Upper lobe of right lung (tissue), 1 donor: ENCODE measurements around the gene RETREG3. TPM values are rescaled to one million over a fixed set of nuclear protein-coding genes. Genes with fewer than 3 reads are reported as not detected.
"Not testable (repeated sequence)": the region's sequence is repeated elsewhere in the genome, so short reads cannot be mapped to it uniquely, and the experiment has no call there.

Experiments used
- ATAC-seq: fragments of 200-7000 bp; cut with Tn5 transposase; one replicate; pipeline ENCODE4 v1.9.1; 2020; ENCODE audit warnings: mild to moderate bottlenecking, moderate library complexity
- DNase-seq: peaks from one replicate; pipeline ENCODE4 v3.0.0-alpha.2; 2020
- H3K27ac ChIP-seq: fragments of 200-600 bp; one replicate; pipeline ENCODE4 v1.8.0; 2022
- H3K27me3 ChIP-seq: fragments of 200-600 bp; one replicate; pipeline ENCODE4 v1.8.0; 2022; ENCODE audit warnings: mild to moderate bottlenecking
- H3K36me3 ChIP-seq: fragments of 200-600 bp; one replicate; pipeline ENCODE4 v1.8.0; 2022
- H3K4me1 ChIP-seq: fragments of 200-600 bp; one replicate; pipeline ENCODE4 v1.8.0; 2022
- H3K4me3 ChIP-seq: fragments of 200-600 bp; one replicate; pipeline ENCODE4 v1.8.0; 2022; ENCODE audit warnings: mild to moderate bottlenecking
- H3K9me3 ChIP-seq: fragments of 200-600 bp; one replicate; pipeline ENCODE4 v1.8.0; 2022
- intact Hi-C: fragments of 100-400 bp; cut with DNase I; formaldehyde crosslinking; loops from one replicate; pipeline ENCODE4 v1.11.0; 2022
- total RNA-seq: library from RNA; stranded (reverse); fragmentation: NEBNext Ultra II Directional; extraction: Animal tissue kit (Norgen Biotek cat#: 25700); gene quantifications from one replicate; pipeline ENCODE4 v1.2.1, GENCODE V29; 2021
- TF ChIP-seq, protein P1 (sequence below): fragments of 200-600 bp; IDR thresholded peaks from one replicate; pipeline ENCODE4 v1.8.0; 2022; ENCODE audit warnings: antibody characterized with exemption
- donor health status: DM: no; HTN: yes; CAD: no; lungs with severe emphysema.

Gene RETREG3
- total RNA-seq, 1 donor from 2014 or later, result 68.6 TPM

DNA sequence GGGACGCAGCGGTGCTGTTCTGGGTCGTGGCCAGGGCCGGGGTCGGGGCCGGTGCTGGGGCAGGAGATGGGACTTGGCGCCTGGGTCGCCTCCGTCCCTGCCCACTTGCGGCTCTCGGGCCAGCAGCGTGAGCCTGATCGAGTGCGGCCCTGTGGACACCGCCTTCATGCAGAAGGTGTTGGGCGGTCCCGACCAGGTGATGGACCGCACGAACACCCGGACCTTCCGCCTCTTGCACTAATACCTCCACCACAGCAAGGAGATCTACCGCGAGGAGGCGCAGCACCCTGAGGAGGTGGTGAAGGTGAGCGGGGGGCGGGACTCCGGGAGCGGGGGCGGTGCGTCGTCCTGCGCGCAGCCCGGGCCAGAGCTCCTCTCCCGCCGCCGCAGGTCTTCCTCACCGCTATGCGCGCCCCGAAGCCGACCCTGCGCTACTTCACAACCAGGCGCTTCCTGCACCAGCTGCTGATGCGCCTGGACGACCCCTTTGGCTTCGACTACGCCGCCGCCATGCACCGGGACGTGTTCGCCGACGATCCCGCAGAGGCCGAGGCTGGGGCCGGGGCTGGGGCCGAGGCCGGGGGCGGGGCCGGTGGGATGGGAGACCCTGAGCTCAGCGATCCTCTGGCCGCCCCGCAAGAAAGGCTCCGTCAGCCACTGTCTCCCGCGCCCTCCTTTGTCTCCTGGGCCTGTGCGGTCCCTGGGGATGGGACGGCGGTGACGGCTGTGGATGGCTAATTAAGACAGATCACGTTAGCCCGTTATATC lies 60.9 kb downstream of the RETREG3 start:
- no peaks in the 10 kb centered on the region for H3K27me3 ChIP-seq
- ATAC-seq (peak; percentile 92), DNase-seq (peak; percentile 93)
- peak overlapping the region; percentile 36 for H3K4me3 ChIP-seq
- TF ChIP-seq, protein P1, sequence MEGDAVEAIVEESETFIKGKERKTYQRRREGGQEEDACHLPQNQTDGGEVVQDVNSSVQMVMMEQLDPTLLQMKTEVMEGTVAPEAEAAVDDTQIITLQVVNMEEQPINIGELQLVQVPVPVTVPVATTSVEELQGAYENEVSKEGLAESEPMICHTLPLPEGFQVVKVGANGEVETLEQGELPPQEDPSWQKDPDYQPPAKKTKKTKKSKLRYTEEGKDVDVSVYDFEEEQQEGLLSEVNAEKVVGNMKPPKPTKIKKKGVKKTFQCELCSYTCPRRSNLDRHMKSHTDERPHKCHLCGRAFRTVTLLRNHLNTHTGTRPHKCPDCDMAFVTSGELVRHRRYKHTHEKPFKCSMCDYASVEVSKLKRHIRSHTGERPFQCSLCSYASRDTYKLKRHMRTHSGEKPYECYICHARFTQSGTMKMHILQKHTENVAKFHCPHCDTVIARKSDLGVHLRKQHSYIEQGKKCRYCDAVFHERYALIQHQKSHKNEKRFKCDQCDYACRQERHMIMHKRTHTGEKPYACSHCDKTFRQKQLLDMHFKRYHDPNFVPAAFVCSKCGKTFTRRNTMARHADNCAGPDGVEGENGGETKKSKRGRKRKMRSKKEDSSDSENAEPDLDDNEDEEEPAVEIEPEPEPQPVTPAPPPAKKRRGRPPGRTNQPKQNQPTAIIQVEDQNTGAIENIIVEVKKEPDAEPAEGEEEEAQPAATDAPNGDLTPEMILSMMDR, result peak; percentile 42
- H3K9me3 ChIP-seq, result no peaks in the 10 kb centered on the region
- no peak overlapping the region for H3K27ac ChIP-seq
- intact Hi-C loops, result no loop called here
- H3K4me1 ChIP-seq, result peaks cover 6% of the 10 kb centered on the region
- H3K36me3 ChIP-seq, result peaks cover under 1% of the 10 kb centered on the region

DNA sequence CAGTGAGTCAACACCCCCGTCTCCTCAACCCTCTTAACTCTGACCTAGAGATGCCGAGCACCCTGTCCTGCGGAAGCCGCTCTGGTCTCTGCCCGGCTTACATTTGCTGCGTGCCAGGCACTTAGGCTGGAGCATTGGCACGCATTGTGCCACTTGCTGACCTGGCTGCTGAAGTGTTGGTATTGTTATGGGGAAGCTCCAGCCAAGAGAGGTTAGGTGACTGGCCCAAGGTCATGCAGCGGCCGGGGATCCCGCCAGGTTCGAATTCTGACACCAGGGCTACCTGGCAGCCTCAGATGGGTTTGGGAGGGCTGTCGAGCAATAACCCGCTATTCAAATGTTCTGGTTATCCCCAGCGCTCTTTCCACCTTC lies 61.5 kb downstream of the RETREG3 start:
- intact Hi-C loops, result no loop called here
- ATAC-seq, result no peak
- Histone ChIP-seq H3K36me3 (peaks cover 6% of the 10 kb centered on the region), H3K4me3 (peak overlapping the region; percentile 36), H3K4me1 (peaks cover 6% of the 10 kb centered on the region), H3K27ac (no peak overlapping the region), H3K27me3 (no peaks in the 10 kb centered on the region), H3K9me3 (no peaks in the 10 kb centered on the region)
- TF ChIP-seq, protein P1, result no peak
- DNase-seq, result no peak

DNA sequence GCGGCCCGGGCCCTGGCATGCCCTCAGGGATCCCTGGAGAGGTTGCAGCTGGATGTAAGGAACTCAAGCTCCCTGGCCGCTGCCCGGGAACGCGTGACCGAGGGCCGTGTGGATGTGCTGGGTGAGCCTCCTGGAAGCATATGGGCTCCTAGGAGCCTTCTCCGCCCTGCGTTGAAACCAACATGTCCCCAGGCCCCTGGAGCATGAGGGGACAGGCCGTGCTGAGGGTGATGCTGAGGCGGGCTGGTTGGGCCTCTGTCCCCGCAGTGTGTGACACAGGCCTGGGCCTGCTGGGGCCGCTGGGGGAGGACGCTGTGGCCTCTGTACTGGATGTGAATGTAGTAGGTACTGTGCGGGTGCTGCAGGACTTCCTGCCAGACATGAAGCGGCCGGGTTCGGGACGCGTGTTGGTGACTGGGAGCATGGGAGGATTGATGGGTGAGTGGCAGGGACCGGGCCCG lies 62.1 kb downstream of the RETREG3 start:
- peaks cover 6% of the 10 kb centered on the region for H3K4me1 ChIP-seq
- ATAC-seq (no peak), DNase-seq (no peak)
- intact Hi-C loops, result no loop called here
- peaks cover 12% of the 10 kb centered on the region for H3K36me3 ChIP-seq
- TF ChIP-seq, protein P1, result no peak
- no peaks in the 10 kb centered on the region for H3K9me3 ChIP-seq
- no peaks in the 10 kb centered on the region for H3K27me3 ChIP-seq
- no peak overlapping the region for H3K4me3 ChIP-seq
- H3K27ac ChIP-seq, result no peak overlapping the region

DNA sequence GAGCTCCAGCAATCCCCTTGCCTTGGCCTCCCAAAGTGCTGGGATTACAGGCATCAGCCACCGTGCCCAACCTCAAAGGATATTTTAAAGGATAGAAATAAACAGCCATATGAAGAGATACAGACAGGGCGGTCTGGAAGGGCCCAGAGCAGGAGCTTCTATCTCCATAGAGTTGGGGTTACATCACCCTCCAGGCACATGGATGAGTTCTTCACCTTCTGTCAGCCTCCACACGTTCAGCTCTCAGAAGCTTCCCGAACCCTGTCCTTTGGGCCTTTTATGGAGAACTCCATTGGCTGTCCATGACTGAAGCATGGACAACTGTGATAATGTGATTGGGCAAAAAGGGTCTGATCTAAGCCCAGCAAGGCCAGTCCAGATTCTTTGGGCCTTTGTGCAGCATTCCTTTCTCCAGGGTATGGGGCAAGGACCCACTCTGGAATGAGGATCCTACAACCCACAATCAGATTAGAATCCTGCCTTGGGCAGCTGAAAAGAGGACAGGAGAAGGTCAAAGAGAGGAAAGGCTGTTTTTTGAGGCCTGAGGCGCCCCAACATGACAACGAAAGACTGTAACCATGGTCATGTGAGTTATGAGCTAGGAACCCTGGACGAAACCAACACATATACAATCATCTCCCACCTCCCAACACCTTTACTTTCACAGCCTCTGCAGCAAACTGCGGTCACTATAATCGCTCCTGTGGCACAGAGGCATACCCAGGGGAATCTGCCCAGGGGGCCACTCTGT lies 63.2 kb downstream of the RETREG3 start:
- intact Hi-C loops, ATAC-seq: not testable (repeated sequence)

DNA sequence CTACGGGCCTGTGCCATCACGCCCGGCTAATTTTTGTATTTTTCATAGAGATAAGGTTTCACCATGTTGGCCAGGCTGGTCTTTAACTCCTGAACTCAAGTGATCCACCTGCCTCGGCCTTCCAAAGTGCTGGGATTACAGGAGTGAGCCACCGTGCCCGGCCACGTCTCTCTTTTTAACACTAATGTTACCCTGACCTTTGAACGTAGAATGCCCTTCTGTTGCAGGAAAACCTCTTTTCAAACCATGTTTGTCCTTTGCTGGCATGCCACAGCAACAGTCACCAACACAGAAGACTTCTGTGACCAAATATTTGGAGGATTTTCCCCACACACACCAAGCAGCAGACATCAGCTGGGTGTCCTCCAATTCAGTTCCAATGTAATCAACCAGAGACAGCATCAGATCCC lies 64.3 kb downstream of the RETREG3 start:
- H3K36me3 ChIP-seq, result peaks cover 31% of the 10 kb centered on the region
- DNase-seq, result no peak

More for the DNA sequence above, 63.2 kb downstream of the RETREG3 start:
- not testable (repeated sequence) for DNase-seq, H3K27ac ChIP-seq, H3K4me1 ChIP-seq, H3K9me3 ChIP-seq, H3K4me3 ChIP-seq, H3K27me3 ChIP-seq
- H3K36me3 ChIP-seq, result peaks cover 23% of the 10 kb centered on the region

More for the DNA sequence above, 64.3 kb downstream of the RETREG3 start:
- intact Hi-C loops, result no loop called here
- Histone ChIP-seq H3K4me3 (no peak overlapping the region), H3K4me1 (peaks cover 6% of the 10 kb centered on the region), H3K27ac (no peak overlapping the region), H3K27me3 (no peaks in the 10 kb centered on the region), H3K9me3 (no peaks in the 10 kb centered on the region)
- no peak for ATAC-seq
- TF ChIP-seq, protein P1, result no peak
